ENCODE measurements around the gene POLA2. TPM values are rescaled to one million over a fixed set of nuclear protein-coding genes. Genes with fewer than 3 reads are reported as not detected.

POLA2 gene
- total and polyA plus RNA-seq, 9 of the 15 experiments (the other 6 are each of a cell fraction or from before 2014, with no cell fraction given), result 2.7 to 134 (median 44.4) TPM

DNA sequence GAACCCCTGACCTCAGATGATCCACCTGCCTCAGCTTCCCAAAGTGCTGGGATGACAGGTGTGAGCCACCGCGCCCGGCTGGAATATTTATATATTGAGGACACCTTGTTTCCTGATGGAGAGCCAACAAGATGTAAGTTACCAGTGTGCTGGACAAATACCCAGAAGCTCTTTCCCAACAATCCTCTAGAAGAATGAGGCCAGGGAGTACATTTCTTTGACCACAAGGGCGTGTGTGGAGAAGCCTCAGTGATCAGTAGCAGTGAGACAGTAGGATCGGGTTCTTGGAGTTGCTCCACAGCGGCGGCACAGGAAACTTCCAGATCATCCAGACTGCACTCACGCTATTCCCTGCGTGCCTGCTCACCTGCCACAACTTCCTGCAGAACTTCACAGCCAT, 10.3 kb upstream of the POLA2 start:
- no peak for DNase-seq (ENCODE audit: extremely low read depth in 1 of 4, low spot score in 3 of 4)
- CTCF ChIA-PET (ENCODE audit: low intra/inter-chr PET ratio), result no interaction called here
- Histone ChIP-seq H2AFZ (ENCODE audit: low read depth, low read length) (no peak overlapping the region), H3K4me2 (ENCODE audit: insufficient read depth, low read length) (no peak overlapping the region), H3K27me3 (ENCODE audit: control insufficient read depth in 2 of 2, insufficient read depth in 2 of 2, low read length in 2 of 2) (no peaks in the 10 kb centered on the region), H3K4me1 (replicated peaks in 1 of 2; ENCODE audit: control insufficient read depth in 2 of 2, insufficient read depth in 2 of 2, low read length in 2 of 2) (no peaks in the 10 kb centered on the region; a peak in 1 of 5 replicates), H3K9me1 (ENCODE audit: control insufficient read depth, insufficient read depth, low read length) (no peaks in the 10 kb centered on the region), H3K27ac (ENCODE audit: extremely low read depth, low read depth, low read length) (no peak overlapping the region), H3K4me3 (no peak overlapping the region), H4K20me1 (replicated peaks; ENCODE audit: control insufficient read depth, insufficient read depth, low read length) (no peaks in the 10 kb centered on the region), H3K9ac (ENCODE audit: insufficient read depth in 1 of 2, low read depth in 2 of 2, low read length in 2 of 2) (no peak overlapping the region), H3K36me3 (ENCODE audit: control insufficient read depth, insufficient read depth, low read length) (no peaks in the 10 kb centered on the region), H3K79me2 (ENCODE audit: control insufficient read depth, insufficient read depth, low read length) (no peaks in the 10 kb centered on the region), H3K9me3 (replicated peaks; ENCODE audit: control insufficient read depth, insufficient read depth, low read depth, low read length) (no peaks in the 10 kb centered on the region)
- in situ Hi-C loops (cut with MboI), result no loop called here
- ATAC-seq, result no peak
- POLR2A ChIA-PET, result interaction anchor here (1.0 to 1.4 kb wide), 2 partner anchors 248 to 375 kb away, joined by 3 to 4 read pairs; partner anchors contain the start of gene MALAT1
- no TSS peak for BruUV-seq (replicated peaks)
- intact Hi-C loops (cut with micrococcal nuclease), result loop anchor here (5.0 to 10.0 kb wide), 2 partner anchors 49 to 407 kb away; partner anchors contain the start of gene CDC42BPG
- no peak for FAIRE-seq
- WGBS (ENCODE audit: insufficient coverage, low coverage, missing lambda C conversion rate), result 33% methylated on average over 9 of the region's 9 CpGs
- no peak for TF ChIP-seq ZNF165 (CRISPR knock-in tag; IDR thresholded peaks at IDR 0.05; ENCODE audit: borderline replicate concordance)
- no peak for TF ChIP-seq ZNF140 (CRISPR knock-in tag; IDR thresholded peaks at IDR 0.05)
- TF ChIP-seq, protein P1, sequence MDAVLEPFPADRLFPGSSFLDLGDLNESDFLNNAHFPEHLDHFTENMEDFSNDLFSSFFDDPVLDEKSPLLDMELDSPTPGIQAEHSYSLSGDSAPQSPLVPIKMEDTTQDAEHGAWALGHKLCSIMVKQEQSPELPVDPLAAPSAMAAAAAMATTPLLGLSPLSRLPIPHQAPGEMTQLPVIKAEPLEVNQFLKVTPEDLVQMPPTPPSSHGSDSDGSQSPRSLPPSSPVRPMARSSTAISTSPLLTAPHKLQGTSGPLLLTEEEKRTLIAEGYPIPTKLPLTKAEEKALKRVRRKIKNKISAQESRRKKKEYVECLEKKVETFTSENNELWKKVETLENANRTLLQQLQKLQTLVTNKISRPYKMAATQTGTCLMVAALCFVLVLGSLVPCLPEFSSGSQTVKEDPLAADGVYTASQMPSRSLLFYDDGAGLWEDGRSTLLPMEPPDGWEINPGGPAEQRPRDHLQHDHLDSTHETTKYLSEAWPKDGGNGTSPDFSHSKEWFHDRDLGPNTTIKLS (IDR thresholded peaks at IDR 0.05; ENCODE audit: borderline replicate concordance, low read depth), result no peak
- TF ChIP-seq NR2C1 (IDR thresholded peaks at IDR 0.05), result no peak
- TF ChIP-seq NR2C1 (tag; IDR thresholded peaks at IDR 0.05), result no peak
- no peak for TF ChIP-seq STAT5B (CRISPR knock-in tag; IDR thresholded peaks at IDR 0.05)
- TF ChIP-seq XRCC3 (IDR thresholded peaks at IDR 0.05), result no peak
- TF ChIP-seq, protein P2, sequence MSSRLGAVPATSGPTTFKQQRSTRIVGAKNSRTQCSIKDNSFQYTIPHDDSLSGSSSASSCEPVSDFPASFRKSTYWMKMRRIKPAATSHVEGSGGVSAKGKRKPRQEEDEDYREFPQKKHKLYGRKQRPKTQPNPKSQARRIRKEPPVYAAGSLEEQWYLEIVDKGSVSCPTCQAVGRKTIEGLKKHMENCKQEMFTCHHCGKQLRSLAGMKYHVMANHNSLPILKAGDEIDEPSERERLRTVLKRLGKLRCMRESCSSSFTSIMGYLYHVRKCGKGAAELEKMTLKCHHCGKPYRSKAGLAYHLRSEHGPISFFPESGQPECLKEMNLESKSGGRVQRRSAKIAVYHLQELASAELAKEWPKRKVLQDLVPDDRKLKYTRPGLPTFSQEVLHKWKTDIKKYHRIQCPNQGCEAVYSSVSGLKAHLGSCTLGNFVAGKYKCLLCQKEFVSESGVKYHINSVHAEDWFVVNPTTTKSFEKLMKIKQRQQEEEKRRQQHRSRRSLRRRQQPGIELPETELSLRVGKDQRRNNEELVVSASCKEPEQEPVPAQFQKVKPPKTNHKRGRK (tag; IDR thresholded peaks at IDR 0.05), result no peak
- TF ChIP-seq, protein P3, sequence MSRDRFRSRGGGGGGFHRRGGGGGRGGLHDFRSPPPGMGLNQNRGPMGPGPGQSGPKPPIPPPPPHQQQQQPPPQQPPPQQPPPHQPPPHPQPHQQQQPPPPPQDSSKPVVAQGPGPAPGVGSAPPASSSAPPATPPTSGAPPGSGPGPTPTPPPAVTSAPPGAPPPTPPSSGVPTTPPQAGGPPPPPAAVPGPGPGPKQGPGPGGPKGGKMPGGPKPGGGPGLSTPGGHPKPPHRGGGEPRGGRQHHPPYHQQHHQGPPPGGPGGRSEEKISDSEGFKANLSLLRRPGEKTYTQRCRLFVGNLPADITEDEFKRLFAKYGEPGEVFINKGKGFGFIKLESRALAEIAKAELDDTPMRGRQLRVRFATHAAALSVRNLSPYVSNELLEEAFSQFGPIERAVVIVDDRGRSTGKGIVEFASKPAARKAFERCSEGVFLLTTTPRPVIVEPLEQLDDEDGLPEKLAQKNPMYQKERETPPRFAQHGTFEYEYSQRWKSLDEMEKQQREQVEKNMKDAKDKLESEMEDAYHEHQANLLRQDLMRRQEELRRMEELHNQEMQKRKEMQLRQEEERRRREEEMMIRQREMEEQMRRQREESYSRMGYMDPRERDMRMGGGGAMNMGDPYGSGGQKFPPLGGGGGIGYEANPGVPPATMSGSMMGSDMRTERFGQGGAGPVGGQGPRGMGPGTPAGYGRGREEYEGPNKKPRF (IDR thresholded peaks at IDR 0.05; ENCODE audit: low read depth, low read length), result no peak
- TF ChIP-seq RFX7 (CRISPR knock-in tag; IDR thresholded peaks at IDR 0.05), result no peak
- TF ChIP-seq, protein P4, sequence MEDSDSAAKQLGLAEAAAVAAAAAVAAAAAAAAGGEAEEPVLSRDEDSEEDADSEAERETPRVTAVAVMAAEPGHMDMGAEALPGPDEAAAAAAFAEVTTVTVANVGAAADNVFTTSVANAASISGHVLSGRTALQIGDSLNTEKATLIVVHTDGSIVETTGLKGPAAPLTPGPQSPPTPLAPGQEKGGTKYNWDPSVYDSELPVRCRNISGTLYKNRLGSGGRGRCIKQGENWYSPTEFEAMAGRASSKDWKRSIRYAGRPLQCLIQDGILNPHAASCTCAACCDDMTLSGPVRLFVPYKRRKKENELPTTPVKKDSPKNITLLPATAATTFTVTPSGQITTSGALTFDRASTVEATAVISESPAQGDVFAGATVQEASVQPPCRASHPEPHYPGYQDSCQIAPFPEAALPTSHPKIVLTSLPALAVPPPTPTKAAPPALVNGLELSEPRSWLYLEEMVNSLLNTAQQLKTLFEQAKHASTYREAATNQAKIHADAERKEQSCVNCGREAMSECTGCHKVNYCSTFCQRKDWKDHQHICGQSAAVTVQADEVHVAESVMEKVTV (CRISPR knock-in tag; IDR thresholded peaks at IDR 0.05), result no peak
- no peak for TF ChIP-seq BRCA1 (IDR thresholded peaks at IDR 0.05)
- TF ChIP-seq BRCA1 (CRISPR knock-in tag; IDR thresholded peaks at IDR 0.05), result no peak
- TF ChIP-seq DPF2 (IDR thresholded peaks at IDR 0.05), result no peak
- no peak for TF ChIP-seq ZNF3 (CRISPR knock-in tag; IDR thresholded peaks at IDR 0.05)
- TF ChIP-seq TAF7 (tag; IDR thresholded peaks at IDR 0.05), result no peak
- no peak for TF ChIP-seq OTX1 (CRISPR knock-in tag; IDR thresholded peaks at IDR 0.05)
- no peak for TF ChIP-seq TRIM28 (IDR thresholded peaks at IDR 0.05)
